GM23338 (cell line): ENCODE data around the gene DNAL4. TPM values are rescaled to one million over a fixed set of nuclear protein-coding genes. Genes with fewer than 3 reads are reported as not detected.

Experiments used
- ATAC-seq: fragments of 200-7000 bp; cut with Tn5 transposase; 3 replicates; pipeline ENCODE4 v1.9.1; 2020
- DNase-seq: peaks from one replicate; pipeline ENCODE4 v3.0.0-alpha.2; 2015; ENCODE audit warnings: low spot score
- H2AFZ ChIP-seq: fragments of 200-600 bp; sonication (generic); 2 replicates; pipeline ENCODE4 v1.8.0; 2016; ENCODE audit warnings: antibody characterized with exemption, mild to moderate bottlenecking, moderate library complexity
- H3F3A ChIP-seq: fragments of 200-600 bp; sonication (generic); replicated peaks from 2 replicates; pipeline ENCODE4 v1.8.0; 2017; ENCODE audit warnings: antibody characterized with exemption, mixed run types, low read depth
- H3K27ac ChIP-seq: fragments of 200-600 bp; sonication (generic); 2 replicates; pipeline ENCODE4 v1.6.1; 2016; ENCODE audit warnings: low read depth
- H3K27me3 ChIP-seq: fragments of 200-600 bp; sonication (generic); 2 replicates; pipeline ENCODE4 v1.8.0; 2016; ENCODE audit warnings: mild to moderate bottlenecking, mixed run types, moderate library complexity; ENCODE audit not compliant: insufficient read depth
- H3K36me3 ChIP-seq: fragments of 200-600 bp; sonication (generic); 2 replicates; pipeline ENCODE4 v1.8.0; 2016; ENCODE audit warnings: mild to moderate bottlenecking; ENCODE audit not compliant: insufficient read depth
- H3K4me1 ChIP-seq: fragments of 200-600 bp; sonication (generic); 2 replicates; pipeline ENCODE4 v1.8.0; 2016; ENCODE audit warnings: mild to moderate bottlenecking, moderate library complexity; ENCODE audit not compliant: insufficient read depth
- H3K4me2 ChIP-seq: fragments of 200-600 bp; sonication (generic); 2 replicates; pipeline ENCODE4 v1.7.1; 2017; ENCODE audit warnings: mixed run types
- H3K4me3 ChIP-seq: fragments of 200-600 bp; sonication (generic); 2 replicates; pipeline ENCODE4 v1.6.1; 2016; ENCODE audit warnings: mixed run types
- H3K79me2 ChIP-seq: fragments of 200-600 bp; sonication (generic); replicated peaks from 2 replicates; pipeline ENCODE4 v1.8.0; 2017; ENCODE audit warnings: mild to moderate bottlenecking; ENCODE audit not compliant: insufficient read depth
- H3K9me2 ChIP-seq: fragments of 200-600 bp; sonication (generic); 2 replicates; pipeline ENCODE4 v1.8.0; 2017; ENCODE audit not compliant: insufficient read depth
- H4K20me1 ChIP-seq: fragments of 200-600 bp; sonication (generic); replicated peaks from 2 replicates; pipeline ENCODE4 v1.8.0; 2017; ENCODE audit warnings: mild to moderate bottlenecking; ENCODE audit not compliant: insufficient read depth
- H3K27ac Mint-ChIP-seq: 2 replicates; pipeline ENCODE4 v1.8.0; 2020; ENCODE audit warnings: inconsistent platforms, mild to moderate bottlenecking, moderate library complexity, mixed read lengths
- H3K27me3 Mint-ChIP-seq: 3 replicates; pipeline ENCODE4 v1.8.0; 2022; ENCODE audit warnings: low read depth, mild to moderate bottlenecking, moderate library complexity, mixed read lengths, inconsistent platforms; ENCODE audit not compliant: insufficient read depth, poor library complexity
- H3K36me3 Mint-ChIP-seq: 3 replicates; pipeline ENCODE4 v1.8.0; 2021; ENCODE audit warnings: low read depth, mild to moderate bottlenecking, inconsistent platforms, moderate library complexity, mixed read lengths
- H3K4me1 Mint-ChIP-seq: 3 replicates; pipeline ENCODE4 v1.8.0; 2020; ENCODE audit warnings: mild to moderate bottlenecking, inconsistent platforms, mixed read lengths
- H3K4me3 Mint-ChIP-seq: 3 replicates; pipeline ENCODE4 v1.8.0; 2021; ENCODE audit warnings: moderate library complexity, mild to moderate bottlenecking, inconsistent platforms, mixed read lengths
- H3K9me3 Mint-ChIP-seq: 3 replicates; pipeline ENCODE4 v1.8.0; 2020; ENCODE audit warnings: moderate library complexity, mild to moderate bottlenecking, inconsistent platforms, mixed read lengths
- ETS1 ChIP-seq: IDR thresholded peaks from 2 replicates; pipeline ENCODE4 v1.6.1; 2016; ENCODE audit warnings: antibody characterized with exemption
- EZH2 ChIP-seq: fragments of 200-600 bp; sonication (generic); IDR thresholded peaks from one replicate; pipeline ENCODE4 v1.8.0; 2017; ENCODE audit warnings: antibody characterized with exemption, mild to moderate bottlenecking, low read depth; ENCODE audit not compliant: unreplicated experiment
- NANOG ChIP-seq: IDR thresholded peaks from 2 replicates; pipeline ENCODE4 v1.6.1; 2016; ENCODE audit warnings: antibody characterized with exemption, borderline replicate concordance
- POLR2AphosphoS5 ChIP-seq: IDR thresholded peaks from 2 replicates; pipeline ENCODE4 v1.6.1; 2016; ENCODE audit warnings: antibody characterized with exemption, low read depth
- REST ChIP-seq: IDR thresholded peaks from one replicate; pipeline ENCODE4 v1.6.1; 2018; ENCODE audit warnings: antibody characterized with exemption; ENCODE audit not compliant: unreplicated experiment
- ZNF462 ChIP-seq: fragments of 250-450 bp; sonication (Bioruptor Pico); IDR thresholded peaks from 2 replicates; pipeline ENCODE4 v1.5.0; 2020; ENCODE audit warnings: mild to moderate bottlenecking, moderate library complexity
- polyA plus RNA-seq: library from polyadenylated mRNA; unstranded; fragments of >200 nt; fragmentation: Nextera tagmentation; extraction: Ambion mirVana; gene quantifications from 2 replicates; pipeline ENCODE4 v1.2.1, GENCODE V29; 2016
- total RNA-seq: library from RNA; depleted of rRNA; stranded (reverse); fragments of >200 nt; shearing (Covaris generic); gene quantifications from 2 replicates; pipeline ENCODE4 v1.2.3, GENCODE V29; 2014

The DNAL4 gene
- total and polyA plus RNA-seq, 2 experiments from 2014 or later = 9.3 to 10.0 TPM

- TF ChIP-seq REST = no peak
- no peak for TF ChIP-seq ETS1
- no peak for TF ChIP-seq POLR2AphosphoS5
- peak; percentile 44 for TF ChIP-seq EZH2
- Histone ChIP-seq H4K20me1 (no peaks in the 10 kb centered on the region), H3K79me2 (no peaks in the 10 kb centered on the region)
These were observed 38.6 kb downstream of the DNAL4 start for GRCh38 chr22:38755155-38755910.

GRCh38 chr22:38754751-38755154 is 39.2 kb downstream of the DNAL4 start:
- TF ChIP-seq NANOG (no peak), ZNF462 (CRISPR knock-in tag) (no peak)
- peak overlapping the region; percentile 87 for H2AFZ ChIP-seq
- H3K27me3 Mint-ChIP-seq = peaks cover 15% of the 10 kb centered on the region
- peak overlapping the region; percentile 77 for H3K4me3 ChIP-seq
- H3K9me2 ChIP-seq = no peaks in the 10 kb centered on the region
- H3K4me3 Mint-ChIP-seq = peak overlapping the region; percentile 71
- DNase-seq = peak; percentile 39
- peaks cover 18% of the 10 kb centered on the region; the same call in 2 of the 3 replicates for H3K4me1 Mint-ChIP-seq
- peak overlapping the region; percentile 99 for H3K4me2 ChIP-seq
- no peaks in the 10 kb centered on the region; the same call in 2 of the 3 replicates for H3K9me3 Mint-ChIP-seq
- no peaks in the 10 kb centered on the region for H3K36me3 ChIP-seq
- ATAC-seq = peak; percentile 3
- peaks cover 3% of the 10 kb centered on the region; the same call in 1 of the 2 replicates for H3F3A ChIP-seq
- H3K27me3 ChIP-seq = peaks cover 14% of the 10 kb centered on the region; the same call in 1 of the 2 replicates
- H4K20me1 ChIP-seq = no peaks in the 10 kb centered on the region
- no peak overlapping the region for H3K27ac ChIP-seq
- H3K4me1 ChIP-seq = peaks cover 21% of the 10 kb centered on the region; the same call in 1 of the 2 replicates
- H3K27ac Mint-ChIP-seq = no peak overlapping the region
- no peaks in the 10 kb centered on the region for H3K79me2 ChIP-seq
- no peaks in the 10 kb centered on the region; the same call in 2 of the 3 replicates for H3K36me3 Mint-ChIP-seq

More at GRCh38 chr22:38755155-38755910, 38.6 kb downstream of the DNAL4 start:
- H3F3A ChIP-seq = peaks cover 3% of the 10 kb centered on the region; the same call in 1 of the 2 replicates
- peaks cover 21% of the 10 kb centered on the region; the same call in 1 of the 2 replicates for H3K4me1 ChIP-seq
- peak overlapping the region; percentile 87 for H2AFZ ChIP-seq
- peaks cover 14% of the 10 kb centered on the region; the same call in 1 of the 2 replicates for H3K27me3 ChIP-seq
- H3K9me3 Mint-ChIP-seq = no peaks in the 10 kb centered on the region; the same call in 2 of the 3 replicates
- no peak overlapping the region for H3K27ac ChIP-seq
- peak overlapping the region; percentile 71 for H3K4me3 Mint-ChIP-seq
- peaks cover 18% of the 10 kb centered on the region for H3K4me1 Mint-ChIP-seq
- H3K4me3 ChIP-seq = peak overlapping the region; percentile 77
- DNase-seq (peak; percentile 66), ATAC-seq (peak; percentile 46)
- H3K27me3 Mint-ChIP-seq = peaks cover 15% of the 10 kb centered on the region
- H3K36me3 Mint-ChIP-seq = no peaks in the 10 kb centered on the region; the same call in 2 of the 3 replicates
- H3K27ac Mint-ChIP-seq = no peak overlapping the region
- H3K4me2 ChIP-seq = peak overlapping the region; percentile 99
- no peaks in the 10 kb centered on the region for H3K9me2 ChIP-seq
- no peaks in the 10 kb centered on the region for H3K36me3 ChIP-seq
